WI38 (cell line): Measurements from ENCODE around the gene ETV6.

Source experiments
- H3K4me3 ChIP-seq: 2 replicates; pipeline ENCODE4 v1.5.1; 2011; ENCODE audit warnings: low read depth, mild to moderate bottlenecking, control low read depth, low read length
- CTCF ChIP-seq: IDR thresholded peaks from 2 replicates; pipeline ENCODE4 v1.5.1; 2012; ENCODE audit warnings: low read depth, mild to moderate bottlenecking, control low read depth, low read length

The ETV6 gene

GRCh38 chr12:11785712-11786111 is 136.2 kb downstream of the ETV6 start:
- no peak overlapping the region for H3K4me3 ChIP-seq
- TF ChIP-seq CTCF: no peak

- TF ChIP-seq CTCF: no peak
- no peak overlapping the region for H3K4me3 ChIP-seq
These were observed 137.3 kb downstream of the ETV6 start for GRCh38 chr12:11786638-11787365.

GRCh38 chr12:11787437-11787836 is 138.0 kb downstream of the ETV6 start:
- no peak overlapping the region for H3K4me3 ChIP-seq
- no peak for TF ChIP-seq CTCF

GRCh38 chr12:11787933-11788849 is 138.7 kb downstream of the ETV6 start:
- no peak overlapping the region for H3K4me3 ChIP-seq
- no peak for TF ChIP-seq CTCF

- TF ChIP-seq CTCF: no peak
- H3K4me3 ChIP-seq: no peak overlapping the region
These were observed 144.6 kb downstream of the ETV6 start for GRCh38 chr12:11793921-11794710.

GRCh38 chr12:11794751-11795150 is 145.3 kb downstream of the ETV6 start:
- TF ChIP-seq CTCF: no peak
- no peak overlapping the region for H3K4me3 ChIP-seq
